Stomach (tissue), 4 donors: ENCODE data around the gene PRKAB1.

Experiments
- EP300 ChIP-seq: sonication (generic); formaldehyde crosslinking; IDR thresholded peaks from one replicate; pipeline ENCODE4 v1.6.1; 2017; ENCODE audit warnings: antibody characterized with exemption
- POLR2A ChIP-seq, 4 donors: fragments of 450-650 bp; IDR thresholded peaks; one replicate each; pipeline ENCODE4 v1.6.1; 2016; ENCODE audit warnings: antibody characterized with exemption in 4 of 4, control low read depth in 2 of 4, mild to moderate bottlenecking in 1 of 4, moderate library complexity in 1 of 4
- POLR2AphosphoS5 ChIP-seq, 3 donors: sonication (generic); formaldehyde crosslinking; IDR thresholded peaks; one replicate each; pipeline ENCODE4 v1.6.1; 2016; ENCODE audit warnings: antibody characterized with exemption in 3 of 3
- TF ChIP-seq, protein P1 (sequence below), 7 experiments: fragments of 450-650 bp in 4 of 7; fragments of 200-600 bp in 3 of 7; sonication (generic) in 3 of 7; IDR thresholded peaks; one replicate each; pipeline ENCODE4 v1.5.1; 2016 to 2019; ENCODE audit warnings: antibody characterized with exemption in 7 of 7, control low read depth in 2 of 7, mild to moderate bottlenecking in 1 of 7

DNA sequence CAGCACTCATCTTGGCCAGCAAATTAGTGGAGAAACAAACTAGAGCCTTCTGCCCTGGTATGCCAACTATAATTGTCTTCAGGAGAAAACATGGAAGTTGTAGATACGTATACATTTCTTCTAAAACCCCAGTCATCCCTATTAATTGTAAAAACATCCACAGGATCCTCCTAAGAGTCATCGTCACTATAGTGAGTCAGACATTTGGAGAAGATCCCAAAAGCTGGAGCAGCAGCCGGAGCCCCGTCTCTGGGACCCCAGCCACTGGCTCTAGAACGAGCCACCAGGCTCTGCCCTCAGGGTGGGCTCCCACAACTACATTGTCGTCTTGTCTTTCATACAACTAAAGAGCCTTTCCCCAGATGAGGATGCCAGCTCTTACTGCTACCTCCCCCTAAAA lies 15.5 kb downstream of the PRKAB1 start:
- TF ChIP-seq POLR2A (IDR thresholded peaks at IDR 0.05) (no peak), POLR2AphosphoS5 (IDR thresholded peaks at IDR 0.05) (no peak), EP300 (no peak)
- TF ChIP-seq, protein P1, sequence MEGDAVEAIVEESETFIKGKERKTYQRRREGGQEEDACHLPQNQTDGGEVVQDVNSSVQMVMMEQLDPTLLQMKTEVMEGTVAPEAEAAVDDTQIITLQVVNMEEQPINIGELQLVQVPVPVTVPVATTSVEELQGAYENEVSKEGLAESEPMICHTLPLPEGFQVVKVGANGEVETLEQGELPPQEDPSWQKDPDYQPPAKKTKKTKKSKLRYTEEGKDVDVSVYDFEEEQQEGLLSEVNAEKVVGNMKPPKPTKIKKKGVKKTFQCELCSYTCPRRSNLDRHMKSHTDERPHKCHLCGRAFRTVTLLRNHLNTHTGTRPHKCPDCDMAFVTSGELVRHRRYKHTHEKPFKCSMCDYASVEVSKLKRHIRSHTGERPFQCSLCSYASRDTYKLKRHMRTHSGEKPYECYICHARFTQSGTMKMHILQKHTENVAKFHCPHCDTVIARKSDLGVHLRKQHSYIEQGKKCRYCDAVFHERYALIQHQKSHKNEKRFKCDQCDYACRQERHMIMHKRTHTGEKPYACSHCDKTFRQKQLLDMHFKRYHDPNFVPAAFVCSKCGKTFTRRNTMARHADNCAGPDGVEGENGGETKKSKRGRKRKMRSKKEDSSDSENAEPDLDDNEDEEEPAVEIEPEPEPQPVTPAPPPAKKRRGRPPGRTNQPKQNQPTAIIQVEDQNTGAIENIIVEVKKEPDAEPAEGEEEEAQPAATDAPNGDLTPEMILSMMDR (IDR thresholded peaks at IDR 0.05): no peak
